Endodermal cell (in vitro differentiated cells): ENCODE results near the gene PLCH2. TPM values are rescaled to one million over a fixed set of nuclear protein-coding genes. Genes with fewer than 3 reads are reported as not detected.
A peak's percentile ranks its signal among the peaks of the same experiment; 100 is the strongest.

Experiments used
- DNase-seq: peaks from one replicate; pipeline ENCODE4 v3.0.0-alpha.2; 2017
- H3K27ac ChIP-seq: 2 replicates; pipeline ENCODE4 v1.5.1; 2013; ENCODE audit warnings: mild to moderate bottlenecking, low read depth, low read length, moderate library complexity
- H3K27me3 ChIP-seq: 2 replicates; pipeline ENCODE4 v1.6.1; 2013; ENCODE audit warnings: mild to moderate bottlenecking, low read length, moderate library complexity; ENCODE audit not compliant: insufficient read depth, control insufficient read depth, poor library complexity, severe bottlenecking
- H3K36me3 ChIP-seq: 2 replicates; pipeline ENCODE4 v1.7.0; 2013; ENCODE audit warnings: mild to moderate bottlenecking, low read length, moderate library complexity; ENCODE audit not compliant: control insufficient read depth, insufficient read depth
- H3K4me1 ChIP-seq: one replicate; pipeline ENCODE4 v1.7.0; 2013; ENCODE audit warnings: low read length; ENCODE audit not compliant: control insufficient read depth, insufficient read depth
- H3K4me3 ChIP-seq: 2 replicates; pipeline ENCODE4 v1.5.1; 2013; ENCODE audit warnings: mild to moderate bottlenecking, low read length, moderate library complexity
- H3K9ac ChIP-seq: 2 replicates; pipeline ENCODE4 v1.6.1; 2013; ENCODE audit warnings: mild to moderate bottlenecking, low read length, moderate library complexity; ENCODE audit not compliant: poor library complexity, severe bottlenecking; ENCODE audit errors: extremely low read depth
- H3K9me3 ChIP-seq: 2 replicates; pipeline ENCODE4 v1.6.1; 2013; ENCODE audit warnings: mild to moderate bottlenecking, low read length, moderate library complexity; ENCODE audit not compliant: control insufficient read depth
- H3K27ac Mint-ChIP-seq: 2 replicates; pipeline ENCODE4 v1.8.0; 2020; ENCODE audit warnings: mixed read lengths
- H3K27me3 Mint-ChIP-seq: 2 replicates; pipeline ENCODE4 v1.8.0; 2021; ENCODE audit warnings: mild to moderate bottlenecking, mixed read lengths; ENCODE audit not compliant: insufficient read depth
- H3K36me3 Mint-ChIP-seq: 2 replicates; pipeline ENCODE4 v1.8.0; 2020; ENCODE audit warnings: low read depth, mixed read lengths
- H3K4me1 Mint-ChIP-seq: 2 replicates; pipeline ENCODE4 v1.8.0; 2020; ENCODE audit warnings: mixed read lengths
- H3K4me3 Mint-ChIP-seq: 2 replicates; pipeline ENCODE4 v1.8.0; 2020; ENCODE audit warnings: mild to moderate bottlenecking, moderate library complexity, mixed read lengths
- H3K9me3 Mint-ChIP-seq: 2 replicates; pipeline ENCODE4 v1.8.0; 2020; ENCODE audit warnings: mild to moderate bottlenecking, mixed read lengths
- CTCF ChIP-seq: fragments of 200-600 bp; sonication (generic); conservative IDR thresholded peaks from 2 replicates; pipeline ENCODE4 v1.5.0; 2021; ENCODE audit warnings: antibody characterized with exemption, mild to moderate bottlenecking
- WGBS, 2 experiments: methylation state at CpG; one replicate each; pipeline versions ENCODE4 v1.1.5 to v1.1.7; 2013; ENCODE audit warnings: missing lambda C conversion rate in 2 of 2, mixed read lengths in 1 of 2; ENCODE audit not compliant: insufficient coverage in 1 of 2, insufficient read length in 1 of 2; 5-methylcytosine and 5-hydroxymethylcytosine counted together
- total RNA-seq, 2 donors: library from RNA; stranded (reverse); fragmentation: NEBNext Ultra II Directional in 1 of 2; extraction: Animal tissue kit (Norgen Biotek cat#: 25700) in 1 of 2; gene quantifications; 2 replicates in 1 of 2; 3 replicates in 1 of 2; pipeline ENCODE4 v1.2.1, GENCODE V29; 2021

PLCH2 gene
- total RNA-seq, 2 donors from 2014 or later: 0.18 to 0.31 TPM

GRCh38 chr1:2528016-2528415, 51.9 kb downstream of the PLCH2 start:
- no peak overlapping the region for H3K4me3 ChIP-seq
- DNase-seq: no peak
- TF ChIP-seq CTCF: no peak
- peak overlapping the region; percentile 66 for H3K27ac ChIP-seq
- Mint-ChIP-seq H3K4me1 (peaks cover 18% of the 10 kb centered on the region), H3K9me3 (no peaks in the 10 kb centered on the region), H3K27me3 (peaks cover 56% of the 10 kb centered on the region), H3K27ac (no peak overlapping the region), H3K36me3 (no peaks in the 10 kb centered on the region), H3K4me3 (no peak overlapping the region)
- no peaks in the 10 kb centered on the region for H3K4me1 ChIP-seq
- WGBS, 2 experiments: 89 to 91% methylated on average over 11 to 12 of the region's 12 CpGs
- H3K9me3 ChIP-seq: no peaks in the 10 kb centered on the region
- H3K27me3 ChIP-seq: peaks cover 60% of the 10 kb centered on the region
- peaks cover 1% of the 10 kb centered on the region for H3K36me3 ChIP-seq
- no peak overlapping the region for H3K9ac ChIP-seq

GRCh38 chr1:2528611-2528965, 52.5 kb downstream of the PLCH2 start:
- TF ChIP-seq CTCF: no peak
- 61 to 70% methylated on average over 10 of the region's 10 CpGs for WGBS, 2 experiments
- Mint-ChIP-seq H3K4me3 (no peak overlapping the region), H3K27ac (no peak overlapping the region), H3K4me1 (peaks cover 18% of the 10 kb centered on the region), H3K9me3 (no peaks in the 10 kb centered on the region), H3K27me3 (peaks cover 62% of the 10 kb centered on the region), H3K36me3 (no peaks in the 10 kb centered on the region)
- DNase-seq: no peak
- H3K36me3 ChIP-seq: no peaks in the 10 kb centered on the region
- no peak overlapping the region for H3K4me3 ChIP-seq
- no peak overlapping the region for H3K9ac ChIP-seq
- H3K9me3 ChIP-seq: no peaks in the 10 kb centered on the region
- peak overlapping the region; percentile 57 for H3K27ac ChIP-seq
- H3K27me3 ChIP-seq: peaks cover 66% of the 10 kb centered on the region
- no peaks in the 10 kb centered on the region for H3K4me1 ChIP-seq

GRCh38 chr1:2528966-2529783, 53.1 kb downstream of the PLCH2 start:
- H3K9me3 Mint-ChIP-seq: no peaks in the 10 kb centered on the region
- peaks cover 71% of the 10 kb centered on the region for H3K27me3 ChIP-seq
- H3K9me3 ChIP-seq: no peaks in the 10 kb centered on the region
- TF ChIP-seq CTCF: peak; percentile 24
- peaks cover 13% of the 10 kb centered on the region for H3K4me1 Mint-ChIP-seq
- peak; percentile 92 for DNase-seq
- no peak overlapping the region for H3K9ac ChIP-seq
- peak overlapping the region; percentile 88 for H3K27ac ChIP-seq
- H3K4me3 Mint-ChIP-seq: peak overlapping the region; percentile 33
- H3K36me3 Mint-ChIP-seq: no peaks in the 10 kb centered on the region
- H3K4me1 ChIP-seq: no peaks in the 10 kb centered on the region
- no peak overlapping the region for H3K4me3 ChIP-seq
- 5 to 6% methylated on average over 31 to 84 of the region's 84 CpGs for WGBS, 2 experiments
- no peaks in the 10 kb centered on the region for H3K36me3 ChIP-seq
- no peak overlapping the region for H3K27ac Mint-ChIP-seq
- H3K27me3 Mint-ChIP-seq: peaks cover 67% of the 10 kb centered on the region
